ENCODE data around the gene CHL1.

Gene CHL1

GRCh38 chr3:279325-279724 lies 82.8 kb downstream of the CHL1 start:
- FAIRE-seq (no peak), DNase-seq (ENCODE audit: low spot score) (no peak)

- no peak for FAIRE-seq
- no peak for DNase-seq (ENCODE audit: low spot score)
Measured at GRCh38 chr3:280681-281080, 84.1 kb downstream of the CHL1 start.

- no peak for FAIRE-seq
- DNase-seq (ENCODE audit: low spot score), result no peak
Measured at GRCh38 chr3:284322-284721, 87.8 kb downstream of the CHL1 start.

- no peak for DNase-seq (ENCODE audit: low spot score)
- FAIRE-seq, result no peak
Measured at GRCh38 chr3:288417-288816, 91.9 kb downstream of the CHL1 start.

GRCh38 chr3:291028-291427 lies 94.5 kb downstream of the CHL1 start:
- FAIRE-seq, result no peak
- DNase-seq (ENCODE audit: low spot score), result no peak

- FAIRE-seq, result no peak
- no peak for DNase-seq (ENCODE audit: low spot score)
Measured at GRCh38 chr3:291646-292436, 95.3 kb downstream of the CHL1 start.

- DNase-seq (ENCODE audit: low spot score), result no peak
Measured at GRCh38 chr3:294096-294495, 97.5 kb downstream of the CHL1 start.

GRCh38 chr3:294581-294980 lies 98.0 kb downstream of the CHL1 start:
- DNase-seq (ENCODE audit: low spot score) (no peak), FAIRE-seq (no peak)

More at GRCh38 chr3:294096-294495, 97.5 kb downstream of the CHL1 start:
- FAIRE-seq, result no peak

GRCh38 chr3:295166-295565 lies 98.6 kb downstream of the CHL1 start:
- FAIRE-seq (no peak), DNase-seq (ENCODE audit: low spot score) (no peak)

- DNase-seq (ENCODE audit: low spot score) (no peak), FAIRE-seq (no peak)
Measured at GRCh38 chr3:297585-297984, 101.0 kb downstream of the CHL1 start.

- DNase-seq (ENCODE audit: low spot score), result no peak
- FAIRE-seq, result no peak
Measured at GRCh38 chr3:299590-300301, 103.2 kb downstream of the CHL1 start.

- FAIRE-seq, result no peak
- no peak for DNase-seq (ENCODE audit: low spot score)
Measured at GRCh38 chr3:307182-307581, 110.6 kb downstream of the CHL1 start.

GRCh38 chr3:308597-309321 lies 112.2 kb downstream of the CHL1 start:
- FAIRE-seq (no peak), DNase-seq (ENCODE audit: low spot score) (no peak)

- no peak for FAIRE-seq
- DNase-seq (ENCODE audit: low spot score), result no peak
Measured at GRCh38 chr3:312160-312733, 115.7 kb downstream of the CHL1 start.

- FAIRE-seq, result no peak
- no peak for DNase-seq (ENCODE audit: low spot score)
Measured at GRCh38 chr3:312911-313310, 116.3 kb downstream of the CHL1 start.

- no peak for DNase-seq (ENCODE audit: low spot score)
- FAIRE-seq, result no peak
Measured at GRCh38 chr3:317012-317411, 120.4 kb downstream of the CHL1 start.

GRCh38 chr3:318903-319302 lies 122.3 kb downstream of the CHL1 start:
- FAIRE-seq, result no peak
- no peak for DNase-seq (ENCODE audit: low spot score)

GRCh38 chr3:324423-324822 lies 127.9 kb downstream of the CHL1 start:
- DNase-seq (ENCODE audit: low spot score), result no peak
- no peak for FAIRE-seq

- FAIRE-seq (no peak), DNase-seq (ENCODE audit: low spot score) (no peak)
Measured at GRCh38 chr3:325495-325894, 128.9 kb downstream of the CHL1 start.

- no peak for FAIRE-seq
- DNase-seq (ENCODE audit: low spot score), result no peak
Measured at GRCh38 chr3:330494-331115, 134.0 kb downstream of the CHL1 start.

GRCh38 chr3:331881-332280 lies 135.3 kb downstream of the CHL1 start:
- DNase-seq (ENCODE audit: low spot score) (no peak), FAIRE-seq (no peak)

Measured in RCC 7860 (cell line).